NCI-H128 (cell line): ENCODE results near the gene SCAND1.
"Not testable (repeated sequence)": the region's sequence is repeated elsewhere in the genome, so short reads cannot be mapped to it uniquely, and the experiment has no call there.

Experiments used
- DNase-seq: peaks from one replicate; lab custom pipeline; 2025; ENCODE audit not compliant: unreplicated experiment; lab: John Stamatoyannopoulos, UW

Gene SCAND1

DNA sequence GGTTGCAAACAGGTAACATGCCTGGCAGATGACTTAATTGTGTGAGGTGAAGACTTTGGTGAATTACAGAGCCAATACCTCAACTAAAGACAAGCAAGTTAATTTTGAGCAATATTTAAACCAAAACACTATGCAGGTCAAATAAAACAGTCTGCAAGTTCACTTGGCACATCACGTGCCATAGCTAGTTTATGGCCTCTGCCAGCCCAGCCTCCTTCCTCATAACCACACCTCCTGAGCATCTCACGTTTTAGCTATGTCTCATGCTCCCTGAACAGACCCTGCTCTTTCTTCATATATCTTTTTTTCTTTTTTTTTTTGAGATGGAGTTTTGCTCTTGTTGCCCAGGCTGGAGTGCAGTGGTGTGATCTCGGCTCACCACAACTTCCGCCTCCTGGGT is 9.6 kb upstream of the SCAND1 start:
- no peak for DNase-seq

DNA sequence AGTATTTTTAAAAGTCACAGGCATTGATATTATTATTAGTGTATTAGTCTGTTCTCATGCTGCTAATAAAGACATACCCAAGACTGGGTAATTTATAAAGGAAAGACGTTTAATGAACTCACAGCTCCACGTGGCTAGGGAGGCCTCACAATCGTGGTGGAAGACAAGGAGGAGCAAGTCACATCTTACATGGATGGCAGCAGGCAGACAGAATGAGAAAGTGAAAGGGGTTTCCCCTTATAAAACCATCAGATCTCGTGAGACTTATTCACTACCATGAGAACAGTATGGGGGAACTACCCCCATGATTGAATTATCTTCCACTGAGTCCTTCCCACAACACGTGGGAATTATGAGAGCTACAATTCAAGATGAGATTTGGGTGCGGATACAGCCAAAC is 5.0 kb upstream of the SCAND1 start:
- DNase-seq = not testable (repeated sequence)

- no peak for DNase-seq
These were observed 2.3 kb upstream of the SCAND1 start for GRCh38 chr20:35956616-35957015.

DNA sequence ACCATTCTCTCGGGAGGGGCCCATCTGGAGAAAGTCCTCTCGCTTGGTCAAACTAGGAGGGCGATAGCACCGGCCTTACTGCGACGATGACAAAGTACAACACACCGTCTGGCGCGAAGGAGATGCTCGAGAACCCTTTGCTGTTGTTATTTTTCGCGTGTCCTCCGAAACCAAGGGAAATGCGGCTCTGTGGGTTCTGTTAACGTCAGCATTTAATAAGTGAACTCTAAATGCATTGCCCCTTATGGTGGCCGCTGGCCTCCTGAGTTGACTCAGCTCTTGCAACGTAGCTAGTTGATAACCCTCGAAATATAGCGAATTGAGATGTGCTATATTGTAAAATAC is 577 bp upstream of the SCAND1 start:
- no peak for DNase-seq

- no peak for DNase-seq
These were observed 709 bp downstream of the SCAND1 start for GRCh38 chr20:35953387-35954199.

DNA sequence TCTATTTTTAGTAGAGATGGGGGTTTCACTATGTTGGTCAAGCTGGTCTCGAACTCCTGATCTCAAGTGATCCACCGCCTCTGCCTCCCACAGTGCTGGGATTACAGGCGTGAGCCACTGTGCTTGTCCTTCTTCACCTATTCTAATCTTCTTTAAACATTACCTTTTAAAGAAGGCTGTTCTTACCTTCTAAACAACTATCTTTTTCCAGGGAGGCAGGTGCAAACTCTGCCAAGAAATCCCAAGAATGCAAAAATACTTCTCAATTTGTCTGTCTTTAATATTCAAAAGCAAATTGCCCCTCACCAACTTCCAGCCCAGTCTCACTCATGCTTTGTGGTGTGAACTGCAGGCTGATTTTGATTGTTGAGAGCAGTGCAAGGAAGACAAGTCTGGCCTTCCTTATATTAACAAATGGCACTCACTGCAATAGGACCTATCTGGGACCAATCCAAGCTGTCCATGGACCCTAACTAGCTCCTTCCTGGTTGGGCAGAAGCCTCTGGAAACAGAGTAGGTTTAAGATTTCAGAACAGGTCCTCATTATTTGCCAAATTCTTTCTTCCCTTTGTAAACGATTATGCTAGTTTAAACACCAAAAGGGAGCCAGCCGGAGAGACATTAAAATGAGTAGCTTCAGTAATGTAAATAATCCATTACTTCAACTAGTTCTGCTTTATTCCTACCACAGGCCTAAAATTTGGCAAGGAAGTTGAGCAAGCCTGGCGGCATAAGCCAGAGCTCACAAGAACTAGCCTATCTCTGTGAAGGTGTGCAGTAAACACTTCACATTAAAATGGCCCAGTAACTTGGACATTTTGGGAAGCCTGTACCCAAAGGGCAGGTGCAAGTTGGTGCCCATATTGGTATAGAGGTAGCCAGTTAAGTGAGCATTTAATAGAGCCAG is 1.6 kb downstream of the SCAND1 start:
- no peak for DNase-seq

DNA sequence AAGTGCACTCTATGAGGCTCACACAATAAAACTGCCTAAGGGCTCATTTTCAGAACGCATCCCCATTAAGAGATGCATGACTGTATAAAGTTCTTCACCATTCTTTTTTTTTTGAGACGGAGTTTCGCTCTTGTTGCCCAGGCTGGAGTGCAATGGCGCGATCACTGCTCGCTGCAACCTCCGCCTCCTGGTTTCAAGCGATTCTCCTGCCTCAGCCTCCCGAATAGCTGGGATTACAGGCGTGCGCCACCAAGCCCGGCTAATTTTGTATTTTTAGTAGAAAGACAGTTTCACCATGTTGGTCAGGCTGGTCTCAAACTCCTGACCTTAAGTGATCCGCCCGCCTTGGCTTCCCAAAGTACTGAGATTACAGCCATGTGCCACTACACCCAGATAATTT is 2.2 kb downstream of the SCAND1 start:
- DNase-seq = not testable (repeated sequence)

DNA sequence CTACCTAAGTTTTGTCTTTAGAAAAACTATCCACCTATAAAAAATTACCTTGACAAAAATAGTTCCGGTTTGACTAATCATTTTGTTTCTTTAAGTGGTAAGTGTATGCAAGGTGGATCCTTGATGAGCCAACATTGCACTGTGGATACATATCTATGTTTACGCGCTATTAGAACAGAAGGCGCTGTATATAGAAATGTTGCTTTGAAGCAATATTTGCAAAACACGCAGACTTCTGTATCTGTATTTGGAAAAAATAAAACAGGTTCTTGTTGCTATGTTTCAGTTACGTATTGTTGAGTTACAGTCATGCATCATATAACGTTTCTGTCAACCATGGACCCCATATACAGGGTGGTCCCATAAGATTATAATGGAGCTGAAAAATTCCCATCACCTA is 4.2 kb downstream of the SCAND1 start:
- no peak for DNase-seq

DNA sequence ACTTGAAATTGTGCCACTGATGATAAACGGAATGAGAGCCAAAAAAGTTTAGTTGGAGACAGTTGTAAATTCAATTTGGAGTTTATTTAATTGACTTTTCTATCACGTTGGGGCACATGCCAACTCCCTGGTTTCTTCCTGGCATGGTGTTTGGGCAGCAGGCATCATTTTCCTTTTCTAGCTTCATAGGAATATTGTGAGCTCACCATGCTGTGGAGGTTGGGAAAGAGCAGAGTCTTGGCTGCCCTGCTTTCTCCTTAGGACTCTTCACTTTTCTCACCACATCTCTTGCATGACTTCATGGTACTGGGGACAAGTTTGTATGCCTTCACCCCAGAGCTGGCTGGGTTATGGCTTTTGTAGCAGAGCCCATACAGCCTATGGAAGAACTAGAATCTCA is 6.4 kb downstream of the SCAND1 start:
- no peak for DNase-seq

- no peak for DNase-seq
These were observed 6.8 kb downstream of the SCAND1 start for GRCh38 chr20:35947489-35947888.

GRCh38 chr20:35942243-35942642 is 12.1 kb downstream of the SCAND1 start:
- DNase-seq = no peak

DNA sequence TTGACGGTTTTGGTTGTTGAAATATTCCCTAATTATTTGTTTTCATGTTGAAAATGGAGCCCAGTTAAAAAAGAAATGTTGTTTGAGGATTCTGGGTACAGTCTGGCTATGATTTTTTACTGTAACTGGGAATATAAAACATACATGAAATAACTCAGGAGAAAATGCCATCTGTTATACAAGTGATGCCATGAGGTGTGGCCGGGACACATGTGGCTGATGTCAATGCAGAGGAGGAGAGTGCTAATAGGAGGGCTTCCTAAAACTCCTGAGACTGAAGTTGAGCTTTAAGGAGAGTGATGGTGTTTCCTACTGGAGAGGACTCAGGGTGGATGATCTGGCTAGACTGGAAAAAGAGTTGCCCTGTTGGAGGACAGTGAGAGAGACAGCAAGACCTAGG is 12.7 kb downstream of the SCAND1 start:
- DNase-seq = no peak

DNA sequence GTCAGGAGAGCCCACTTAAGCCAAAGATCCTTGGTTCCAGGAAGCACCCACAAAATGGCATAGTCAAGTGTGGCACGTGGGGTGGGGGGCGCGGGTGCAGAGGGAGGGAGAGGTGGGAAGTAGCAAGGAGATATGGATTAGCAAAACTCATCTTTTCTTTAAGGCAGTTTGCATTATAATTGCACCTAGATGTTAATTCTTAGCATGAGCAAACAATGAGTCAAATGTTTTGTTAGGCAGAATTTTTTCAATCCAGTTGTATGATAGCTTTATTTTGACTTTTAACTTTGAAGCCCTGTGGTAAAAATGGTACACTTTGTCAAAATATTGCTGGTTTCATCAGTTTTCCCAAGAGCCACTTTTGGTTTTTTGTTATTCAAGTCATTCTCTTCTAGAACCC is 15.0 kb downstream of the SCAND1 start:
- DNase-seq = no peak

- DNase-seq = no peak
These were observed 20.3 kb downstream of the SCAND1 start for GRCh38 chr20:35934050-35934449.

- no peak for DNase-seq
These were observed 25.0 kb downstream of the SCAND1 start for GRCh38 chr20:35929301-35929700.

DNA sequence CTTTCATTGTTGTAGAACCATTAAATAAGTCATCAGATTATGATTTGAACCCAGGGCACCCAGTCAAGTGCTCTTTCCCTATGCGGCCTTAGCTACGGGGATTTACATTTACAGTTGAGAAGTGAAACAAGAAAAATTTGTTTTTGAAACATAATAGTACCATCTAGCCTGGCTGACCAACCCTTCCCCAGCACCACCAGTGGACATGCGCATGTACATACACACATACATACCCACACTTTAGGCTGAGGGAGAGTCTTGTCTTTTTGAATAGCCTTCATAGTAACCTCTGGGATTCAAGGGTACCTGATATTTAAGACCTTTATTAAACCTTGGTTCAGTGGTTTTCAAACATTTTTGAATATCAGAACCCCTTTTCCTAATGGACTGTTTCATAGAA is 33.8 kb downstream of the SCAND1 start:
- DNase-seq = no peak

DNA sequence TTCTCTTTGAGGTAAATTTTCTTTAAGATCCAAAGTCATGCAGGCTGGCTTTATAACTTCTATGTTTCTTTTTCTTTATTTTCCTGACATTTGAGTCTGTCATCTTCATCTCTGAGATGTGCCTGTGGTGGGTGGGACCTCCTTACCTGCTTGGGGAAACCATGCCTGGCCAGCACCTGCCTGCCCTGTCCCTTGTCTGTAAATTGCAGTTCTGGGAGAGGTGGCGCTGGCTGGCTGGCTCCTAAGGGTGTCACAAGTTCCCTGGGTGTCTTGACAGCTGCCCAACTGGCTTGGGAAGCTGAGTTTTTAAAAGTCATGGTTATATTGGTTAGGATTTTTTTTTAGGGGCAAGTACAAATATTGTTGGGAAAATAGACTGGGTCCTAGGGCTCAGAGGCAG is 36.3 kb downstream of the SCAND1 start:
- no peak for DNase-seq

- no peak for DNase-seq
These were observed 37.2 kb downstream of the SCAND1 start for GRCh38 chr20:35917077-35917476.

DNA sequence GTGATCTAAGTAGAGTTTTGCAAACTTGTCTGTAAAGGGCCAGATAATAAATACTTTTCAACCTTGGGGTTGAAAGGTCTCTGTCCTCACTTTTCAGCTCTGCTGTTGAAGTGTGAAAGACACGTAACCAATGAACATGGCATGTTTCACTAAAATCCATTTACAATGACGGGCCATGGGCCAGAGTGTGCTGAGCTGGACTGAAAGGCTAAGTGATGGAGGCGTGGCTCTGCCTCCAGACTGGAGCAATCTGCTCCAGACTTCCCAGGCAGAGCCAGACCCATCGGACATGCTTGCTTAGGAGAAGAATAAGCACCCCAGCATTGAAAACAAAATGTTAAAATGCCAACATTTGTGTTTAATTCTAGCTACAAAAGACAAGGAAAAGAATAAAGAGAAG is 41.4 kb downstream of the SCAND1 start:
- no peak for DNase-seq

- DNase-seq = no peak
These were observed 44.0 kb downstream of the SCAND1 start for GRCh38 chr20:35910254-35910653.

DNA sequence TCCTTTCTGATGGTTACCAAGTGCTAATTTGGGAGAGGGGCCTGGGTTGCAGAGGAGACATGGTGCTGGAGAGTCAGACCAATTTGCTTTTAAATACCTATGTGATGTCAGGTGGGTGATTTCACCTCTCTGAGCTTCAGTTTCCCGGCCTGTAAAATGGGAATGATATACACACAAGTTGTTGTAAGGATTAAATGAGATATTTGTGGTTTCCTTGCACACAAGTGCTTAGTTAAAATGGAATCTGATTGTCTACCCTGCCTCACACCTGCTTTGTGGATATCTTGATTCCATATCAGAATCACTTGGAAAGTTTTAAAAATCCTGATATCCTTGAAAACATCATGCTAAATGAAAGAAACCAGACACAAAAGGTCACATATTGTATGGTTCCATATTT is 44.5 kb downstream of the SCAND1 start:
- DNase-seq = no peak

- no peak for DNase-seq
These were observed 45.1 kb downstream of the SCAND1 start for GRCh38 chr20:35909176-35909575.
